Tibial nerve (tissue), 4 donors: ENCODE data around the gene PPP1R1B. TPM values are rescaled to one million over a fixed set of nuclear protein-coding genes. Genes with fewer than 3 reads are reported as not detected.

Source experiments
- DNase-seq, 2 donors: peaks; one replicate each; pipeline ENCODE4 v3.0.0-alpha.2; 2019; ENCODE audit warnings: low spot score in 2 of 2
- H3K27ac ChIP-seq, 4 donors: fragments of 200-600 bp; sonication (generic) in 3 of 4; one replicate each; pipeline ENCODE4 v1.5.1; 2017 to 2019; ENCODE audit warnings: mild to moderate bottlenecking in 1 of 4
- H3K27me3 ChIP-seq, 2 donors: fragments of 200-600 bp; sonication (generic) in 1 of 2; one replicate each; pipeline versions ENCODE4 v1.5.1 to v1.6.0; 2017 to 2019
- H3K36me3 ChIP-seq, 3 donors: fragments of 200-600 bp; sonication (generic); one replicate each; pipeline ENCODE4 v1.5.1; 2018 to 2019
- H3K4me1 ChIP-seq, 4 donors: fragments of 200-600 bp; sonication (generic) in 3 of 4; one replicate each; pipeline ENCODE4 v1.5.1; 2017 to 2019
- H3K4me3 ChIP-seq, 4 donors: fragments of 200-600 bp; sonication (generic) in 3 of 4; one replicate each; pipeline ENCODE4 v1.5.1; 2017 to 2019; ENCODE audit warnings: mild to moderate bottlenecking in 1 of 4, moderate library complexity in 1 of 4
- H3K9me3 ChIP-seq, 4 donors: fragments of 200-600 bp; sonication (generic) in 3 of 4; one replicate each; pipeline ENCODE4 v1.5.1; 2017 to 2019
- EP300 ChIP-seq, 2 donors: sonication (generic); formaldehyde crosslinking; IDR thresholded peaks; one replicate each; pipeline ENCODE4 v1.6.1; 2017; ENCODE audit warnings: antibody characterized with exemption in 2 of 2, mild to moderate bottlenecking in 1 of 2
- POLR2A ChIP-seq, 2 donors: fragments of 450-650 bp; IDR thresholded peaks; one replicate each; pipeline ENCODE4 v1.6.1; 2017; ENCODE audit warnings: antibody characterized with exemption in 2 of 2, mild to moderate bottlenecking in 2 of 2, moderate library complexity in 2 of 2
- WGBS, 2 donors: methylation state at CpG; one replicate each; pipeline ENCODE4 v1.1.5; 2018; 5-methylcytosine and 5-hydroxymethylcytosine counted together
- total RNA-seq, 4 donors: library from RNA; depleted of rRNA; stranded (reverse); fragments of >200 nt; gene quantifications; one replicate each; pipeline ENCODE4 v1.1.0, GENCODE V29; 2016
- TF ChIP-seq, protein P1 (sequence below), 5 experiments: fragments of 200-600 bp in 3 of 5; fragments of 450-650 bp in 2 of 5; sonication (generic) in 3 of 5; IDR thresholded peaks; one replicate each; pipeline ENCODE4 v1.5.1; 2016 to 2019; ENCODE audit warnings: antibody characterized with exemption in 5 of 5, mild to moderate bottlenecking in 3 of 5, moderate library complexity in 2 of 5

Gene PPP1R1B
- total RNA-seq, 4 donors from 2014 or later = 10.4 to 20.4 (median 12.7) TPM

DNA sequence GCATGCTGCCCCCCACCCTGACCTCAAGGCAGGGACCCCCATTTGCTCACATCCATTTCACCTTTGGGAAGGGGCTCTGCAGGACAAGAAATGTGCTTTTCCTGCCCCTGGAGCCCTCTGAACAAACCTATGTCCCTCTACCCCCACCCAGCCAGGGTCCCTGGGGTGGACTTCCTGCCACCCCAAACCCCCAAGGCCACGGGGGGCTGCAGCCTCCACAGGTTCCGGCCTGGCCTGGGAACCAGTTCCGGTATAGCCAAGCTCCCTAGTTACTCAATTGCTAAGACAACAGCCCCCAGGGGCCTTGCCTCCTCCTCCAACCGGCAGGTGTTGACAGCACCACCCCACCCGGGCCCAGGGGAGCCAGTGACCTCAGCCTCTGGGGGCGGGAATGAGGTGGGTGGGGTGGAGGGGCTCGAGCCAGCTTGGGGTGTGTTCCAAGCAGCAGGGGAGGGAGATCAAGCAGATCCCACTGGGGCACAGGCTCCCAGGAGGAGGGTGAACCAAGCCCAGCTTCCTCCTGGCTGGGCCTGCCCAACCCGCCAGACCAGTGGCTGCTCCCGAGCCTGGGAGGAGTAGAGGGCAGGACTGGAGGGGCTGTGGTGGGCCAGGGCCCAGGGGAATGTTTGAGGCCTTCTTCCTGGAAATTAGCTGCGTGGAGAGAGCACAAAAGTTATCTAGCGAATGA lies 48.1 kb downstream of the PPP1R1B start:
- no peak for DNase-seq

DNA sequence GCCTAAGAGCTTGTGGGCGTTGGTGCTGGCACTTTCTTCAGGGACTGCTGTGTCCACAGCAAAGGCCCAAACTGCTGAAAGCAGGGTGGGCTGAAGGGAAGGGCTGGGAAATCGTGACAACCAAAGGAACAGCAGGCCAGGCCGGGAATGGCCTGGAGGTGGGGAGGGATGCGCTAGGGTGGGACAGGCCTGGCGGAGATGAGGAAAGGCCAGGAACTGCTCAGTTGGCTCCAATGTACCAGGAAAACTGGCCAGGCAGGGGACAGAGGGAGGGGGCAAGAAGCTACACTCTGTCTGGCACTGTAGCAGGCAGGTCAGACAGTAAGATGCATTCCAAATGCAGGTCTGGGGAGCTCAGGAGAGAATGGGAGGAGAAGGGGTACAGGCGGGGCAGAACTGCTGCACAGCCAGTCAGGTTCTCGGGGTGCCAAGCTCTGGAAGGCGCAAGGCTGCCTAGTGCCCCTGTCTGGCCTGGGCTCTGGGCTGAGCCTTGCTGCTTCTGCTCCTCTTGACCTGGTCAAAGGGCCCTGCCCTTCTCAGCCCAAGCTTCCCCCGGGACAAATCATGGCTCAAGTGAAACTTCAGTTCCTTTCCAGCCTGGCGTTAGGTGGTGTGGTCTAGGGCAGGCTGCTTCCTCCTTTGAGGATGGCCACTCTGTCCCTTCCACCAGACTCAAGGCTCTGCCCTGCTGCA lies 48.8 kb downstream of the PPP1R1B start:
- peaks cover 0 to 47% (median 27%) of the 10 kb centered on the region in 4 donors for H3K4me1 ChIP-seq
- no peak overlapping the region for H3K4me3 ChIP-seq
- peaks cover 0 to 10% (median 0%) of the 10 kb centered on the region in 3 donors for H3K36me3 ChIP-seq
- WGBS, 2 donors = 69% methylated on average over 10 of the region's 10 CpGs
- H3K27me3 ChIP-seq = peaks cover 0 to 11% of the 10 kb centered on the region in 2 donors
- no peak for DNase-seq
- peak overlapping the region in 3 of 4 donors; percentile 52 to 78 (median 67) for H3K27ac ChIP-seq
- no peak for TF ChIP-seq EP300 (IDR thresholded peaks at IDR 0.05)
- TF ChIP-seq, protein P1, sequence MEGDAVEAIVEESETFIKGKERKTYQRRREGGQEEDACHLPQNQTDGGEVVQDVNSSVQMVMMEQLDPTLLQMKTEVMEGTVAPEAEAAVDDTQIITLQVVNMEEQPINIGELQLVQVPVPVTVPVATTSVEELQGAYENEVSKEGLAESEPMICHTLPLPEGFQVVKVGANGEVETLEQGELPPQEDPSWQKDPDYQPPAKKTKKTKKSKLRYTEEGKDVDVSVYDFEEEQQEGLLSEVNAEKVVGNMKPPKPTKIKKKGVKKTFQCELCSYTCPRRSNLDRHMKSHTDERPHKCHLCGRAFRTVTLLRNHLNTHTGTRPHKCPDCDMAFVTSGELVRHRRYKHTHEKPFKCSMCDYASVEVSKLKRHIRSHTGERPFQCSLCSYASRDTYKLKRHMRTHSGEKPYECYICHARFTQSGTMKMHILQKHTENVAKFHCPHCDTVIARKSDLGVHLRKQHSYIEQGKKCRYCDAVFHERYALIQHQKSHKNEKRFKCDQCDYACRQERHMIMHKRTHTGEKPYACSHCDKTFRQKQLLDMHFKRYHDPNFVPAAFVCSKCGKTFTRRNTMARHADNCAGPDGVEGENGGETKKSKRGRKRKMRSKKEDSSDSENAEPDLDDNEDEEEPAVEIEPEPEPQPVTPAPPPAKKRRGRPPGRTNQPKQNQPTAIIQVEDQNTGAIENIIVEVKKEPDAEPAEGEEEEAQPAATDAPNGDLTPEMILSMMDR (IDR thresholded peaks at IDR 0.05) = no peak
- TF ChIP-seq POLR2A (IDR thresholded peaks at IDR 0.05) = no peak
- no peaks in the 10 kb centered on the region for H3K9me3 ChIP-seq

More for the DNA sequence above, 48.1 kb downstream of the PPP1R1B start:
- H3K4me1 ChIP-seq = peaks cover 0 to 47% (median 27%) of the 10 kb centered on the region in 4 donors
- TF ChIP-seq POLR2A (IDR thresholded peaks at IDR 0.05) = no peak
- TF ChIP-seq EP300 (IDR thresholded peaks at IDR 0.05) = no peak
- TF ChIP-seq, protein P1 (IDR thresholded peaks at IDR 0.05) = no peak
- 39 to 55% methylated on average over 7 of the region's 11 CpGs for WGBS, 2 donors
- H3K9me3 ChIP-seq = no peaks in the 10 kb centered on the region
- no peak overlapping the region for H3K4me3 ChIP-seq
- H3K27me3 ChIP-seq = peaks cover 0 to 17% of the 10 kb centered on the region in 2 donors
- peak overlapping the region in 3 of 4 donors; percentile 52 to 78 (median 67) for H3K27ac ChIP-seq
- H3K36me3 ChIP-seq = peaks cover 0 to 3% (median 0%) of the 10 kb centered on the region in 3 donors

DNA sequence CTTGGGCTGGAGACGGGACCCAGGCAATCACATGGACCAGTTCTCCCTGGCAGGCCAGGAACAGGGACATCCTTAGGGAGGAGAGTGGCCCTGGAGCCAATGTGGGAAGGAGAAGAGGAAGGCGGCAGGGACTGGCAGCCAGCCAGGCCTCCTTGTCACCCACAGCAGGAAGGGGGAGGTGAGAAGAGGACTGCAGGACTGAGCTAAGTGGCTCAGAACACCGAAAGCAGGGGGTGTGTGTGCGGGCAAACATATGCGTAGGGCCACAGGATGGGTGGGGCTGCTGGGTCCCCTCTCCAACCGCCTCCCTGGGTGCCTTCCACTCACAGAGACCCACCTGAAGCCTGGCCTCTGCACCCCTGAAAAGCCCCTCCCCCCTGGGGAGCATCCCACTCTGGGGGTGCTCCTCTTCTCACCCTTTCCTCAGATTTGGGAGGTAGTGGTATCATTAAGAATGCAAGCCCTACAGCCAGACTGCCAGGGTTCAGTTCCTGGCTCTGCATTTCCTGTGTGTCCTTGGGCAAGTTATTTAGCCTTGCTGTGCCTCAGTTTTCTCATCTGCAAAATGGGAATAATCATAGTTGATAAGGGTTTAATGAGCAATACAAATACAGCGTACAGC lies 49.6 kb downstream of the PPP1R1B start:
- Histone ChIP-seq H3K36me3 (peaks cover 0 to 17% (median 0%) of the 10 kb centered on the region in 3 donors), H3K27ac (peak overlapping the region in 3 of 4 donors; percentile 62 to 78 (median 67)), H3K4me1 (peaks cover 0 to 47% (median 27%) of the 10 kb centered on the region in 4 donors), H3K27me3 (peaks cover 0 to 3% of the 10 kb centered on the region in 2 donors), H3K4me3 (no peak overlapping the region), H3K9me3 (no peaks in the 10 kb centered on the region)
- peak in 1 of 2 donors; percentile 19 for TF ChIP-seq EP300 (IDR thresholded peaks at IDR 0.05)
- TF ChIP-seq, protein P1 (IDR thresholded peaks at IDR 0.05) = no peak
- no peak for DNase-seq
- WGBS, 2 donors = 53 to 59% methylated on average over 6 to 7 of the region's 7 CpGs

DNA sequence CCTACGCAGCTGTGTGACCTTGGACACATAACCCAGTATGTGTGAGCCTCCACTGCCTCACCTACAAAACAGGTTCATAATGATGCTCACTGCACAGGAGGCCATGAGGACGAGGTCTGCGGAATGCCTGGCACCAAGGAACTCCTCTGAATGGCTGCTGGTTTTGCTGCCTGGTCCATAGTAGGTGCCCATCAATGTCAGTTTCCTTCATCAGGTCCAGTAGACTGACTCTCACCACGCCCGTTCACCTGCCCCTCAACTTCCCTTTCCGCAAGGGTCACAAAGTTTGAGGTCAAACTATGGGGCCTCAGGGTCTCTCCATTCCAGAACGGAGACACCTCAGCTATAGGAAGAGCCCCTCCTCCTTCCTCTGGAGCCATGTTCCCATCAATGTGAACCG lies 50.3 kb downstream of the PPP1R1B start:
- TF ChIP-seq, protein P1 (IDR thresholded peaks at IDR 0.05) = no peak
- TF ChIP-seq EP300 (IDR thresholded peaks at IDR 0.05) = no peak
- no peak for TF ChIP-seq POLR2A (IDR thresholded peaks at IDR 0.05)
- H3K4me3 ChIP-seq = no peak overlapping the region

More for the DNA sequence above, 50.3 kb downstream of the PPP1R1B start:
- H3K27me3 ChIP-seq = no peaks in the 10 kb centered on the region
- H3K27ac ChIP-seq = peak overlapping the region; percentile 28 to 80 (median 71)
- peaks cover 0 to 47% (median 24%) of the 10 kb centered on the region in 4 donors for H3K4me1 ChIP-seq
- 65 to 78% methylated on average over 7 of the region's 8 CpGs for WGBS, 2 donors
- H3K36me3 ChIP-seq = peaks cover 0 to 20% (median 0%) of the 10 kb centered on the region in 3 donors
- no peak for DNase-seq
- no peaks in the 10 kb centered on the region for H3K9me3 ChIP-seq
